ENCODE measurements around the gene CC2D1A. TPM values are rescaled to one million over a fixed set of nuclear protein-coding genes. Genes with fewer than 3 reads are reported as not detected.

Gene CC2D1A
- total RNA-seq (2022; extraction: Qiagen RNA extraction; ENCODE audit: low read depth): 7.6 to 11.7 TPM (median 10.5 TPM) in 5 replicates

DNA sequence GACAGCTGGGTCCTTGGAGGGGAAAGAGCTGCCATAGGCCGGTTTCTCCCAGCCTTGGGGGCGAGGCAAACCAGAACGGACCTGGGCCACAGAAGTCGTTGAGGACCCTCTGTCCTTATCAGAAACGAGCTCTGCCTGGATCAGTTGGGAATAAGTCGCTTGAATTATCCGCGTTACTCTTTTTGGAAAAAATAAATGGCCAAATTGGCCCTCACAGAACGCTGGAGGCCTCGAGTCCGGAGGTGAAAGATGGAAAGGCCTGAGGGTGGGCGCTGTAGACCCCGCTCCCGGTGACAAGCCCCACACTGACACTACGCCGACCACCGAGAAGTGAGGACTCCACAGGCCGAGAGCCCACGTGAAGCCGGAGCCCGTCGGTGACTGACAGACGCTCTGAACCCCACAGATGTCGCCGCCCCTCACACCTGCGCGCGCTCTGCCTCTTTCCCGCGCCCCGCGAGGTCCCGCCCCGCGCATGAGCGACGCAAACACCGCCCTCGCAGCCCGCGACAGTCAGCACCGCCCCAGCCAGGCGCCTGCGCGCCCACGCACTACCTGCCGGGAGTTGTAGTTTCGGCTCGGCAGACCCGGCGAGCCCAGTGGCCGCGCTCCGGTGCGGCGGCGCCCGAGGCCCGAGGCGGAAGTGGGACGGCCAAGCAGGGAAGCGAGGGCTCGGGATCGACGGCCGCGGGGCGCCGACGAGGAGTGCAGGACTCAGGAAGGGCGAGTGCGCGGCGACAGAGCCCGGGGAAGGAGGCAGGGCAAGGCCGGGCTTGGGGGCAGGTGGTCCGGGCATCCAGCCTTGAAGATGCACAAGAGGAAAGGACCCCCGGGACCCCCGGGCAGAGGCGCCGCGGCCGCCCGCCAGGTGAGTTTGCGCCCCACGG lies at the start of gene CC2D1A, which contains the start of gene BRME1:
CC2D1A (plus strand) TSS at position 568 of the 887 bp plus-strand sequence; CDS start at position 809, 241 bp downstream.
BRME1 (minus strand) TSS at position 484 of the 887 bp plus-strand sequence. CDS start 1,225 bp downstream, outside the sequence.

DNA sequence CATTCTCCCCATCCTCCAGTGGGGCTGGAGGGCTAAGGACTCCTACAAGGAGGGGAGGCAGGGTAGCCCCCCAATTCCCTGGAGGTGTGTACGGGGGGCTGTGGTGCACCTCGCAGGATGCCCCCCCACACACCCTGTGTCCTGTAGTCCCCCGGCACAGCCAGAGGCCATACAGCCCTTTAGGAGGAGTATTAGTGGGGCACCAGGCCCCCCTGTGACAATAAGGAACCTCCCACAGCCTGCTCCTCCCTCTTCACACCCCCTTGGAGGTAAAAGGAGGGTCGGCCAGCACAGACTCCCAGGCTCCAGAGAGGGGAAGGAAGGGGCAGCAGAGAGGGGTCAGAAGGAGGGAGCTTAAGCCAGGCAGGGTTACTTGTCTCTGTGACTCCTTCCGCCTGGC lies 29.2 kb upstream of the CC2D1A start, which contains the start of gene NANOS3:
NANOS3 (plus strand) TSS at position 301 of the 400 bp plus-strand sequence. CDS start 115 bp downstream, outside the sequence.

DNA sequence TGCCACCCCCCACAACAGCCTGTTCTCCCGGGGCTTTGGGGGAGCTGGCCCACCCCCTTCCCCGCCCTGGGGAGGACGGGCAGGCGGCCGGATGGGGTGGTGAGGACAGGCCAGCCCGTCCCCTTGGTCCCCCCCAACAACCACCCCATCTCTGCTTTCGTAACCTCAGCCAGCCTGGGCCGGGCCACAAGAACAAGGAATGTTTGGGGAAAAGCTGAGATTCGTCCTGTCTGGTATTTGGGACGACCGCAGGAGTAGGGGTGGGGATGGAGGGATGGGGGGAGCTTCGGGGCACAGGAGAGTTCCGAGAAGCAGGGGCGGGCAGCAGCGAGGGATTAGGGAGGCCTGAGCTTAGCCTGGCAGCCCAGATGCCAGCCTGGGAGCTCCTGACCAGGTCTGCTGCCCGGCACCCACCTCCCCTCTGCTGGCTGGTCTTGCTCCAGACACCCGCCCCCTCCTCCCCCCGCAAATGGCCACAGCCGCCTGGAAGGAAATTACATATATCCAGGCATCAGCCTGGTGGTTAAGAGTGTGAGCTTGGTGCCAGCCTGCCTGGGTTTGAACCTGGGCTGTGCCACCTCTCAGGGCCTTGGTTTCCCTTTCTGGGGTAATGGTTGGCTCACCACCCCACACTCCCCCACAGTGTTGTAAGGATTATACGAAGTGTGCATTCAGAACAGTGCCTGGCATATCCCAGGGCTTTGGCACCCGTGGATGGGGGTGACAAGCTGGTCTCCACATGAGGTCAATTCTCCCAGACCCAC lies 32.5 kb downstream of the CC2D1A start, which contains the start of gene PODNL1:
PODNL1 (minus strand) TSS at position 117 of the 764 bp plus-strand sequence. CDS start 236 bp downstream, outside the sequence.

DNA sequence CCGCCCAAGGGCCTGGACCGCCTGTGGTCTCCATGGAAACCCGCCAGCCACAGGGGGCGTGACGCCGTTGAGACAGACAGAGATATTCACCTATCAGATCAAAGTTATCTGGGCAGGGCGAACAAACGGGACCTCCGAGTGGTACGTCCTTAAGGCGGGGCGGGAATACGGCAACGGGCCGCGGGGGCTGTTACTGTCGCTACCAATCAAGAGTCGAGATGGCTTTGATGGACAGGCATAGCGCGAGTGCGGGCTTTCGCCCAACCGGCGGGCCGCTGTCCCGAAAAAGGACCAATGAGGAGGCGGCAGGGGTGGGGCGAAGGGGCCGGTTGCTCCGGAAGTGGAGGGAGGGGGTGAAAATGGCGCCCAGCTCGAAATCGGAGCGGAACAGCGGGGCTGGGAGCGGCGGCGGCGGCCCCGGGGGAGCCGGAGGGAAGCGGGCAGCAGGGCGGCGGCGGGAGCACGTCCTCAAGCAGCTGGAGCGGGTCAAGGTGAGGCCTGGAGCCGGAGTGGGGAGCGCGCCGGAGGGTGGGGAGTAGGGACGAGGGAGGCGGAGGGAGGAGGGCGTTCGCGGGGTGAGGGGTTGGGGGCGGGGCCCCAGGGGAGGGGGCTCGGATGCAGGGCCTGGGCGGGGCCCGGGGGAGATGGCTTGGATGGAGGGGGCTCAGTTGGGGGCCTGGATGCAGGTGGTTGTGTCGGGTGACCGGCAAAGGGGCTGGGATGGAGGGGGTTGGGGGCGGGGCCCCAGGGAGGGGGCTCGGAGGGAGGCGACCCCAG lies 46.3 kb downstream of the CC2D1A start, which contains the start of gene DCAF15:
DCAF15 (plus strand) TSS at position 356 of the 777 bp plus-strand sequence; CDS start at position 360, 4 bp downstream.

Other genes with a start within 250 kb of the CC2D1A start
- 7.5 to 16.6 TPM (median 15.4 TPM) in 5 replicates for gene MRI1, start 141.7 kb upstream of the CC2D1A start, total RNA-seq (2022; extraction: Qiagen RNA extraction; ENCODE audit: low read depth)
- gene C19orf53, start 131.7 kb upstream of the CC2D1A start, total RNA-seq (2022; extraction: Qiagen RNA extraction; ENCODE audit: low read depth): 139 to 203 TPM (median 187 TPM) in 5 replicates
- 3.2 to 6.8 TPM (median 6.0 TPM) in 5 replicates for gene ZSWIM4, start 110.8 kb upstream of the CC2D1A start, total RNA-seq (2022; extraction: Qiagen RNA extraction; ENCODE audit: low read depth)
- 2.3 to 3.7 TPM (median 2.6 TPM) in 5 replicates for gene NANOS3, start 29.1 kb upstream of the CC2D1A start, total RNA-seq (2022; extraction: Qiagen RNA extraction; ENCODE audit: low read depth)
- 0.14 to 0.85 TPM (median 0.56 TPM) in 4 of 5 replicates, not detected in the other for gene BRME1, start 84 bp upstream of the CC2D1A start, total RNA-seq (2022; extraction: Qiagen RNA extraction; ENCODE audit: low read depth)
- 0.95 to 1.7 TPM (median 1.0 TPM) in 5 replicates for gene PODNL1, start 32.2 kb downstream of the CC2D1A start, total RNA-seq (2022; extraction: Qiagen RNA extraction; ENCODE audit: low read depth)
- 14.5 to 26.5 TPM (median 22.0 TPM) in 5 replicates for gene DCAF15, start 46.3 kb downstream of the CC2D1A start, total RNA-seq (2022; extraction: Qiagen RNA extraction; ENCODE audit: low read depth)
- 2.2 to 6.5 TPM (median 5.8 TPM) in 5 replicates for gene RFX1, start 100.1 kb downstream of the CC2D1A start, total RNA-seq (2022; extraction: Qiagen RNA extraction; ENCODE audit: low read depth)
- not detected in 5 replicates for gene RLN3, start 121.9 kb downstream of the CC2D1A start, total RNA-seq (2022; extraction: Qiagen RNA extraction; ENCODE audit: low read depth)
- gene IL27RA, start 125.6 kb downstream of the CC2D1A start, total RNA-seq (2022; extraction: Qiagen RNA extraction; ENCODE audit: low read depth): 5.7 to 10.9 TPM (median 9.8 TPM) in 5 replicates
- 1.4 to 3.5 TPM (median 1.8 TPM) in 5 replicates for gene PALM3, start 155.9 kb downstream of the CC2D1A start, total RNA-seq (2022; extraction: Qiagen RNA extraction; ENCODE audit: low read depth)
- gene MISP3, start 166.6 kb downstream of the CC2D1A start, total RNA-seq (2022; extraction: Qiagen RNA extraction; ENCODE audit: low read depth): 2.1 to 5.4 TPM (median 3.9 TPM) in 5 replicates
- not detected in 5 replicates for gene C19orf67, start 179.6 kb downstream of the CC2D1A start, total RNA-seq (2022; extraction: Qiagen RNA extraction; ENCODE audit: low read depth)
- gene SAMD1, start 184.6 kb downstream of the CC2D1A start, total RNA-seq (2022; extraction: Qiagen RNA extraction; ENCODE audit: low read depth): 25.4 to 49.0 TPM (median 42.9 TPM) in 5 replicates
- gene PRKACA, start 211.6 kb downstream of the CC2D1A start, total RNA-seq (2022; extraction: Qiagen RNA extraction; ENCODE audit: low read depth): 33.3 to 37.7 TPM (median 34.9 TPM) in 5 replicates
- gene ASF1B, start 230.4 kb downstream of the CC2D1A start, total RNA-seq (2022; extraction: Qiagen RNA extraction; ENCODE audit: low read depth): 24.7 to 33.8 TPM (median 33.5 TPM) in 5 replicates

Data from A549 treated with ZK216348 at 1 μM for 4 hours (cell line).